ENCODE measurements around the gene GPHN. TPM values are rescaled to one million over a fixed set of nuclear protein-coding genes. Genes with fewer than 3 reads are reported as not detected.
"Not testable (repeated sequence)": the region's sequence is repeated elsewhere in the genome, so short reads cannot be mapped to it uniquely, and the experiment has no call there.

GPHN gene
- total RNA-seq, 2 donors from 2014 or later = 21.7 to 23.2 TPM

DNA sequence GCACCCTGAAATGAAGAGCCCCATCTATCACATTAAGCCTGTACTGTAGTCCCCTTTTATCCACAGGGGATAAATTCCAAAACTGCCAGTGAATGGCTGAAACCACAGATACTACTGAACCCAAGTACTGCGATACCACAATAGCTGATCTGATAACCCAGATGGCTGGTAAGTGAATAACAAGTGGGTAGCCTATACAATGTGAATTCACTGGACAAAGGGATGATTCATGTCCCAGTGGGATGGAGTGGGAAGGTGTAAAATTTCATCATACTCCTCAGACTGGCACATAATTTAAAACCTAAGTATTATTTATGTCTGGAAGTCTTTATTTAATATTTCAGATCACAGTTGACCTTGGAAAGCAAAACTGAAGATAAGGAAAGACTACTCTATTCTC lies 201.3 kb downstream of the GPHN start:
- Mint-ChIP-seq H3K4me1 (peaks cover 3% of the 10 kb centered on the region), H3K27me3 (no peaks in the 10 kb centered on the region), H3K9me3 (peaks cover 12% of the 10 kb centered on the region), H3K27ac (no peak overlapping the region), H3K4me3 (no peak overlapping the region), H3K36me3 (ENCODE audit: low read depth) (no peaks in the 10 kb centered on the region)
- ATAC-seq (replicated peaks) = peak; percentile 48

DNA sequence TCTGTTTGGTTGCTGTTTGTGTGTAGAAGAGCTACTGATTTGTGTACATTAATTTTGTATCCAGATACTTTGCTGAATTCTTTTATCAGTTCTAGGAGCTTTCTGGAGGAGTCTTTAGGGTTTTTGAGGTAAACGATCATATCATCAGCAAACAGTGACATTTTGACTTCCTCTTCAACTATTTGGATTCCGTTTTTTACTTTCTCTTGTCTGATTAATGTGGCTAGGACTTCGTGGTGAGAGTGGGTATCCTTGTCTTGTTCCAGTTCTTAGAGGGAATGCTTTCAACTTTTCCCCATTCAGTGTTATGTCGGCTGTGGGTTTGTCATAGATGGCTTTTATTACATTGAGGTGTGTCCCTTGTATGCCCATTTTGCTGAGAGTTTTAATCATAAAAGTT lies 206.3 kb downstream of the GPHN start:
- not testable (repeated sequence) for ATAC-seq (replicated peaks); H3K9me3 Mint-ChIP-seq; H3K27me3 Mint-ChIP-seq; H3K36me3 Mint-ChIP-seq (ENCODE audit: low read depth); H3K27ac Mint-ChIP-seq
- H3K4me3 Mint-ChIP-seq = peak overlapping the region; percentile 34
- H3K4me1 Mint-ChIP-seq = peaks cover 20% of the 10 kb centered on the region

DNA sequence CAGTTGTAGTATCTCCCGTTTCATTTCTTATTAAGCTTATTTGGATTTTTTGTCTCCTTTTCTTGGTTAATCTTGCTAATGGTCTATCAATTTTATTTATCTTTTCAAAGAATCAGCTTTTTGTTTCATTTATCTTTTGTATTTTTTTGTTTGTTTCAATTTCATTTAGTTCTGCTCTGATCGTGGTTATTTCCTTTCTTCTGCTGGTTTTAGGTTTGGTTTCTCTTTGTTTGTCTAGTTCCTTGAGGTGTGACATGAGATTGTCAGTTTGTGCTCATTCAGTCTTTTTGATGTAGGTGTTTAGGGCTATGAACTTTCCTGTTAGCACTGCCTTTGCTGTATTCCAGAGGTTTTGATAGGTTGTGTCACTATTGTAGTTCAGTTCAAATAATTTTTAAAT lies 207.4 kb downstream of the GPHN start:
- not testable (repeated sequence) for H3K27me3 Mint-ChIP-seq; H3K9me3 Mint-ChIP-seq; H3K36me3 Mint-ChIP-seq (ENCODE audit: low read depth); ATAC-seq (replicated peaks)
- Mint-ChIP-seq H3K4me1 (peaks cover 20% of the 10 kb centered on the region), H3K4me3 (peak overlapping the region; percentile 34), H3K27ac (peak overlapping the region; percentile 15)

DNA sequence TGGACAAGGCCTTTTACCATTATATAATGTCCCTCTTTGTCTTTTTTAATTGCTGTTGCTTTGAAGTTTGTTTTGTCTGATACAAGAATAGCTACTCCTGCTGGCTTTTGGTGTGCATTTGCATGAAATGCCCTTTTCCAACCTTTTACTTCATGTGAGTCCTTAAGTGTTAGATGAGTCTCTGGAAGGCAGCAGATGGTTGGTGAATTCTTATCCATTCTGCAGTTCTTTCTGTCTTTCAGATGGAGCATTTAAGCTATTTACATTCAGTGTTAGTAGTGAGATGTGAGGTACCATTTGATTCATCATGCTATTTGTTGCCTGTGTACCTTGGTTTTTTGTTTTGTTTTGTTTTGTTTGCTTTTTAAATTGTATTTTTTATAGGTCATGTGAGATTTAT lies 208.3 kb downstream of the GPHN start:
- ATAC-seq (replicated peaks) = no peak
- peaks cover 8% of the 10 kb centered on the region for H3K9me3 Mint-ChIP-seq
- peaks cover 20% of the 10 kb centered on the region for H3K4me1 Mint-ChIP-seq
- H3K27me3 Mint-ChIP-seq = no peaks in the 10 kb centered on the region
- H3K4me3 Mint-ChIP-seq = no peak overlapping the region
- H3K36me3 Mint-ChIP-seq (ENCODE audit: low read depth) = no peaks in the 10 kb centered on the region
- no peak overlapping the region for H3K27ac Mint-ChIP-seq

DNA sequence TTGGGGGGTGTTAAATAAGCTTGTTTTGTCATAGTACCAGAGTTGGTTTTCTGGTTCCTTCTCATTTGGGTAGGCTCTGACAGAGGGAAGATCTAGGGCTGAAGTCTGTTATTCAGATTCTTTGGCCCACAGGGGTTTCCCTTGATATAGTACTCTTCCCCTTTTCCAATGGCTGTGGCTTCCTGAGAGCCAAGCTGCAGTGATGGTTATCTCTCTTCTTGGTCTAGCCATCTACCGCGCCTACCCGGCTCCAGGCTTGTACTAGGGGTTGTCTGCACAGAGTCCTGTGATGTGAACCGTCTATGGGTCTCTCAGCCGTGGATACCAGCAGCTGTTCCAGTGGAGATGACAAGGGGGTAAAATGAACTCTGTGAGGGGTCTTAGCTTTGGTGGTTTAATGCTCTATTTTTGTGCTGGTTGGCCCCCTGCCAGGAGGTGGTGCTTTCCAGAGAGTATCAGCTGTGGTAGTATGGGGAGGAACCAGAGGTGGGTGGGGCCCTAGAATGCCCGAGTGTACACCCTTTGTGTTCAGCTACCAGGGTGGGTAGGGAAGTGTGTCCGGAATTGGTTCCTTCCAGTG lies 209.7 kb downstream of the GPHN start:
- peaks cover 20% of the 10 kb centered on the region for H3K4me1 Mint-ChIP-seq
- ATAC-seq (replicated peaks) = no peak
- H3K36me3 Mint-ChIP-seq (ENCODE audit: low read depth) = no peaks in the 10 kb centered on the region
- H3K4me3 Mint-ChIP-seq = no peak overlapping the region
- H3K9me3 Mint-ChIP-seq = peaks cover 10% of the 10 kb centered on the region
- H3K27me3 Mint-ChIP-seq = no peaks in the 10 kb centered on the region
- no peak overlapping the region for H3K27ac Mint-ChIP-seq

DNA sequence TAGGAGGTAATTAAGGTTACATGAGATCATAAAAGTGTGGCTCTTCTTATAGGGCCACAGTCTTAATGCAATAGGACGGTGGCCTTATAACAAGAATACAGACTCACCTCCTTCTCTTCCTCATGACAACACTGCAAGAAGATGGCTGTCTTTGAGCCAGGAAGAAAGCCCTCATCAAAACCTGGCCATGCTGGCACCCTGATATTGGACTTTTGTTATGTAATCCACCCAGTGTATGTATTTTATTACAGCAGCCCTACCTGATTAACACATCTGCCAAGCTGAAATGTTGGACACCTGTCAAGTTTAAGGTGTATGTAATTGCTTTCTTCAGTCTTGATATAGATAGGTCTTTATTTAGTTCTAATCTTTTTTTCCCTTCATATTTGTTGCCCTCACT lies 217.0 kb downstream of the GPHN start:
- H3K27me3 Mint-ChIP-seq = no peaks in the 10 kb centered on the region
- ATAC-seq (replicated peaks) = no peak

DNA sequence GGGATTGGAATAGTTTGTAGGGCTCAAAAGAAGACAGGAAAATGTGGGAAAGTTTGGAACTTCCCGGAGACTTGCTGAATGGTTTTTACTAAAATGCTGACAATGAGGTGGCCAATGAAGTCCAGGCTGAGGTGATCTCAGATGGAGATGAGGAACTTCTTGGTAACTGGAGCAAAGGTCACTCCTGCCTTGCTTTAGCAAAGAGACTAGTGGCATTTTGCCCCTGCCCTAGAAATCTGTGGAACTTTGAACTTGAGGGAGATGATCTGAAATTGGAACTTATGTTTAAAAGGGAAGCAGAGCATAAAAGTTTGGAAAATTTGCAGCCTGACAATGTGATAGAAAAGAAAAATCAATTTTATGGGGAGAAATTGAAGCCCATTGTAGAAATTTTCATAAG lies 223.4 kb downstream of the GPHN start:
- Mint-ChIP-seq H3K36me3 (ENCODE audit: low read depth) (peaks cover 17% of the 10 kb centered on the region), H3K9me3 (peaks cover 21% of the 10 kb centered on the region)
- H3K4me1 Mint-ChIP-seq; ATAC-seq (replicated peaks); H3K4me3 Mint-ChIP-seq; H3K27me3 Mint-ChIP-seq; H3K27ac Mint-ChIP-seq: not testable (repeated sequence)

More for the DNA sequence above, 217.0 kb downstream of the GPHN start:
- no peak overlapping the region for H3K4me3 Mint-ChIP-seq
- H3K9me3 Mint-ChIP-seq = peaks cover 13% of the 10 kb centered on the region
- no peak overlapping the region for H3K27ac Mint-ChIP-seq
- H3K36me3 Mint-ChIP-seq (ENCODE audit: low read depth) = peaks cover 18% of the 10 kb centered on the region
- H3K4me1 Mint-ChIP-seq = no peaks in the 10 kb centered on the region

DNA sequence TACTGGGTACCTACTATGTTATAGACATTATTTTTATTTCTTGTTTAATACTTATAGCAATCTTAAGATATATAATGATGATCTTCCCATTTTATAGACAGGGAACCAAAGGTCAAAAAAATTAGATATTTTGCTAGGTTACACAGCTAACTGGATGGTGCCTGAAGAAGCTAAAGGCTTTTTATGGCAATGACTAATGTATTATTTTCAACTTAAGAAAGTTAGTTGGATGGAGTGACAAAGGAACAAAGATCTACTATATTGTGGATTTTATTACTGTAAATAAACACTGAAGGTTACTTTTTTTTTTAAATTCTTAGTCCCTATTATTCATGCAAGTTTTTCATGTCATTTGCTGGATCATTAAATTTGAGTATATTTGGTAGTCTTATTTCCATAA lies 227.9 kb downstream of the GPHN start:
- no peaks in the 10 kb centered on the region for H3K27me3 Mint-ChIP-seq
- no peak overlapping the region for H3K4me3 Mint-ChIP-seq
- H3K36me3 Mint-ChIP-seq (ENCODE audit: low read depth) = peaks cover 18% of the 10 kb centered on the region
- peaks cover 16% of the 10 kb centered on the region for H3K9me3 Mint-ChIP-seq
- no peaks in the 10 kb centered on the region for H3K4me1 Mint-ChIP-seq
- H3K27ac Mint-ChIP-seq = no peak overlapping the region
- ATAC-seq (replicated peaks) = no peak

DNA sequence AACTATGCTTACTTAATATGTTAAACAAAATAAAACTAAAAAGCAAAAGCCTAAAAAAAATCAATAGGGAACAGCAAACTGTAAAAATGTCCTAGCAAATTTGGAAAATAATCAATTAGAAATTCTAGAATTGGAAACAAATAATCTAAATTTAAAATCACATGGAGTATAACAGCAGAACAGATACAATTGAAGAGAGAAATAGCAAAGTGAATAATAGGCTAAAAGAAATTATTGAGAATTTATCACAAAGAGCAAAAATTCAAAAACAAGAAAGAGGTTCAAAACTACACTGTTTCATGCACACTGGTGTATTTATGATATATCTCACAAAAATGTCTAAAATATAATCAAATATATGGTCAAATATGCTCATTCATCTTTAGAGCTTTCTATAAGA lies 231.9 kb downstream of the GPHN start:
- Mint-ChIP-seq H3K4me3 (no peak overlapping the region), H3K4me1 (no peaks in the 10 kb centered on the region), H3K27ac (no peak overlapping the region), H3K36me3 (ENCODE audit: low read depth) (peaks cover 10% of the 10 kb centered on the region), H3K9me3 (peaks cover 5% of the 10 kb centered on the region), H3K27me3 (no peaks in the 10 kb centered on the region)
- ATAC-seq (replicated peaks) = no peak

DNA sequence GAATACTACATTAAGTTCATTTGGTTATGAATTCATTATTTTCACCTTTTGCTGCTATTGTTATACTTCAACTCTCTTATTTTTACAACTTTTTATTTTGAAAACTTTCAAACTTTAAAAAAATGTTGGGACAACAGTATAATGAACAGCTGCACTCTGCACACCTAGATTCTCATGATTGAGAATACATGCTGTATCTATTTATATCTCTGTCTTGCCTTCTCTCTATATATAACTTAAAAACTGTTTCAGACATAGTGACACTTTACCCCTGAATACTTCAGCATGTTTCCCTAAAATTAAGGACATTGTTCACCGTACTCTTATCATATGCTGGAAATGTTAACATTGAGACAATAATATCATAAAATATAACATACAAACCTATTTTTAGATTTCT lies 237.1 kb downstream of the GPHN start:
- H3K27me3 Mint-ChIP-seq = no peaks in the 10 kb centered on the region
- no peaks in the 10 kb centered on the region for H3K9me3 Mint-ChIP-seq
- ATAC-seq (replicated peaks) = no peak
- no peak overlapping the region for H3K27ac Mint-ChIP-seq
- H3K4me1 Mint-ChIP-seq = no peaks in the 10 kb centered on the region
- H3K36me3 Mint-ChIP-seq (ENCODE audit: low read depth) = no peaks in the 10 kb centered on the region
- H3K4me3 Mint-ChIP-seq = no peak overlapping the region

DNA sequence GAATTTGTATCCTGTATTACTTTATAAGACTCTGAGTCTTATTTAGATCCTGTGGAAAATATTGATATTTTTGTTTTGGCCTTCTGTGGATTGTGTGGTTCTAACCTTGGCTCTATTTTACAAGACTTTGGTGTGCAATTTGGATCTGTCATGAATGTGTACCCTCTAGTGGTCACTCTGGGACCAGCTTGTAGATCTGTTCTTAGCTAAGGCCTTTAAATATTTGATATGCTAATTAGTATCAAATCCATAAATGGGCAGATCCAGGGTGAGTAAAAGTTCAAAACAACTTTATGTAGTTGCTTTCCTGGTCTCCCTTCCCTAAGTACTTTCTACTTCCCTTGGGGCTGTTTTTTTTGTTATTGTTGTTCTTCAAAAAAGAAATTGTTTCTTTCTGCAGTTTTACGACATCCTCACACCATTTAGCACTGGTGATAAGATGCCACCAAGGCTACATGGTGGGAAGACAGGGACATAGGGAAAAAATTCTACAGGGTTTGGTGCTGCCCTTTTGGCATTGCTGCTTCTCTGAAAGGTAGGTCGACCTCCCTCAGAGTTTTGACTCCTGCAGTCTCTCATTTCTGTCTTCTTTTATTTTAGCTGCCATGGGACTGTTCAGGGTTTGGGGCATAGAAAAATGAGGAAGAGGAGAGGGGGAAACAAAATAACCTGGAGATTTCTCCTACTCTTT lies 238.5 kb downstream of the GPHN start:
- no peaks in the 10 kb centered on the region for H3K9me3 Mint-ChIP-seq
- H3K36me3 Mint-ChIP-seq (ENCODE audit: low read depth) = no peaks in the 10 kb centered on the region
- no peaks in the 10 kb centered on the region for H3K27me3 Mint-ChIP-seq
- no peaks in the 10 kb centered on the region for H3K4me1 Mint-ChIP-seq
- H3K4me3 Mint-ChIP-seq = no peak overlapping the region
- no peak for ATAC-seq (replicated peaks)
- no peak overlapping the region for H3K27ac Mint-ChIP-seq

DNA sequence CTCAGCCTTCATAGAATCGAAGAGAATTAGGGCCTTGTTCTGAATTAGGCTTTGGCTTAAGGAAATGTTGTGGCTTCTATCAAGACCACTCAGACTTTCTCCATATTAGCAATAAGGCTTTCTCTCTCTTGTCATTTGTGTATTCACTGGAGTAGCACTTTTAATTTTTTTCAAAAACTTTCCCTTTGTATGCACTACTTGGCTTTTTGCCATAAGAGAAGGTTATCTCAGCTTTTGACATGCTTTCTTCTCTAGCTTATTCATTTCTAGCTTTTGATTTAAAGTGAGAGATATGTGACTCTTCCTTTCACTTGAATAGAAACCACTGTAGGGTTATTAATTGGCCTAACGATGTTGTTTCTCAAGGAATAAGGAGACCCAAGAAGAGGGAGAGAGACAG lies 244.2 kb downstream of the GPHN start:
- Mint-ChIP-seq H3K36me3 (ENCODE audit: low read depth) (no peaks in the 10 kb centered on the region), H3K4me3 (no peak overlapping the region), H3K27ac (no peak overlapping the region), H3K9me3 (no peaks in the 10 kb centered on the region), H3K27me3 (no peaks in the 10 kb centered on the region), H3K4me1 (peaks cover 8% of the 10 kb centered on the region)
- peak; percentile 60 for ATAC-seq (replicated peaks)

DNA sequence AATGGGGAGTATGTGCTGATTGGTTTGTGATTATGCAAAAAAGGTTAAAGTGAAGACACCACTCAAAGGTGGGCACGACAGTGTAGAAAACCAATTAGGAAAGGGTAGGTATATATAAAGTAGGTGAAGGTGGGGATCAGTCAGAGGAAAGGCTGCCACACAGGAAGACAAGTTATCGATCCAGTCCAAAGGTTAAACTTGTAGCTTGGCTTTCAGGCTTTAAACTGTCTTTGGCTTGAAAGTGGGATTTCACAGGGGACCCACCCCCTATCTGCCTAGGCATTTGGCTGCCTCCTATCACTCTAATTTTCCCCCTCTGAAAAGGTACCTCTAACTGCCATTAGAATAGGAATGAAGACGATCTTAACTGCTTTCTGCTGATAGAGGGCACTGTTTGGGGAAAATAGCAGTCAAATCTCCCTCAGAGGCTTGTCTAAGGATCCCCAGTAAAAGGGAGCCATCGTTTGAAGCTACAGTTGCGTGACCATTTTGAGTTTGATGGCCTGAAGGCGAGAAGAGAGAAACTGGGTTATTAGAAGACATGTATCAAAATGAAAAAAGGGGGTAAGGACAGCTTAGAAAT lies 250.2 kb downstream of the GPHN start:
- Mint-ChIP-seq H3K4me3 (no peak overlapping the region), H3K4me1 (no peaks in the 10 kb centered on the region), H3K9me3 (no peaks in the 10 kb centered on the region), H3K36me3 (ENCODE audit: low read depth) (no peaks in the 10 kb centered on the region), H3K27me3 (no peaks in the 10 kb centered on the region), H3K27ac (no peak overlapping the region)
- ATAC-seq (replicated peaks) = no peak

DNA sequence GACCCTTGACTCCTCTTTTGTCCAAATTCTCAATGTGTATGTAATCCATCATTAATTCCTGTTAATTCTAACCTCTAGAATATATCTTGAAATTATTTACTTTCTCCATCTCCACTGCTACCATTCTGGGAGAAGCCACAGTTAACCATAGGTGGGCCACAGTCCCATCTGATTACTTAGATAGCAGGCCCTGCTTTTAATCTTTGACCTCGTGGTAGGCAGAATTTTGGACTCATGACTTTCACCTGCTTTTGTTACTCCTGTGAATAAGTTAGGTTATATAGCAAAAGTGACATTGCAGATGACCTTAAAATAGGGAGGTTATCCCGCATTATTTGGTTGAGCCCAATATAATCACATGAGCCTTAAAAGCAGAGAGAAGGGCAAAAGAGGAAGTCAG lies 264.2 kb downstream of the GPHN start:
- ATAC-seq (replicated peaks) = no peak
- Mint-ChIP-seq H3K27ac (no peak overlapping the region), H3K9me3 (no peaks in the 10 kb centered on the region), H3K4me3 (no peak overlapping the region), H3K27me3 (no peaks in the 10 kb centered on the region), H3K36me3 (ENCODE audit: low read depth) (peaks cover 6% of the 10 kb centered on the region), H3K4me1 (no peaks in the 10 kb centered on the region)

DNA sequence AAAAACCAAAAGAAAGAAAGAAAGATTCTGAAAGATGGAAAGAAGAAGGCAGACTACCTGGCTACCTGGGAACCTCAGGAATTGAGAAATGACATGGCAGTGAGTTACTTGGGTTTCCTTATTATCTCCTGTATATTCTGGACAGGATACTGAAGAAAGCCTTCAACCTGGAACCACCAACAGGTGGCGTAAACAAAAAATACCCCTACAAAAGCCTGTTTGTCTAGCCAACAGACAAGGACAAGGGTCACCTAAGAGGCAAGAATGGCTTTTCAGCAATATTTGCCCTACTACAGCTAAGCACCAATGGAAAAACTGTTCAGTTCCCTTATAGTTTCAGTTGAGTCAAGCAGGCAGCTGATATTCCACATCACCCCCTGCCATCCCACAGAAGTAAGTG lies 274.9 kb downstream of the GPHN start:
- ATAC-seq (replicated peaks) = no peak
- H3K36me3 Mint-ChIP-seq (ENCODE audit: low read depth) = no peaks in the 10 kb centered on the region
- no peaks in the 10 kb centered on the region for H3K9me3 Mint-ChIP-seq

More for the DNA sequence above, 274.9 kb downstream of the GPHN start:
- Mint-ChIP-seq H3K4me1 (no peaks in the 10 kb centered on the region), H3K27ac (no peak overlapping the region), H3K27me3 (no peaks in the 10 kb centered on the region), H3K4me3 (no peak overlapping the region)

All from activated T-helper 17 cell treated with anti-CD3 and anti-CD28 coated beads, Interleukin-2, amount 50 U/mL, for 72 hours (primary cell).